Kidney capillary endothelial cell (primary cell): ENCODE results near the gene MAML1.
A peak's percentile ranks its signal among the peaks of the same experiment; 100 is the strongest.

Experiments
- DNase-seq: peaks from one replicate; pipeline ENCODE4 v3.0.0-alpha.2; 2018; ENCODE audit warnings: low spot score

Gene MAML1

GRCh38 chr5:179795049-179795862, 62.6 kb downstream of the MAML1 start:
- DNase-seq, result no peak

DNA sequence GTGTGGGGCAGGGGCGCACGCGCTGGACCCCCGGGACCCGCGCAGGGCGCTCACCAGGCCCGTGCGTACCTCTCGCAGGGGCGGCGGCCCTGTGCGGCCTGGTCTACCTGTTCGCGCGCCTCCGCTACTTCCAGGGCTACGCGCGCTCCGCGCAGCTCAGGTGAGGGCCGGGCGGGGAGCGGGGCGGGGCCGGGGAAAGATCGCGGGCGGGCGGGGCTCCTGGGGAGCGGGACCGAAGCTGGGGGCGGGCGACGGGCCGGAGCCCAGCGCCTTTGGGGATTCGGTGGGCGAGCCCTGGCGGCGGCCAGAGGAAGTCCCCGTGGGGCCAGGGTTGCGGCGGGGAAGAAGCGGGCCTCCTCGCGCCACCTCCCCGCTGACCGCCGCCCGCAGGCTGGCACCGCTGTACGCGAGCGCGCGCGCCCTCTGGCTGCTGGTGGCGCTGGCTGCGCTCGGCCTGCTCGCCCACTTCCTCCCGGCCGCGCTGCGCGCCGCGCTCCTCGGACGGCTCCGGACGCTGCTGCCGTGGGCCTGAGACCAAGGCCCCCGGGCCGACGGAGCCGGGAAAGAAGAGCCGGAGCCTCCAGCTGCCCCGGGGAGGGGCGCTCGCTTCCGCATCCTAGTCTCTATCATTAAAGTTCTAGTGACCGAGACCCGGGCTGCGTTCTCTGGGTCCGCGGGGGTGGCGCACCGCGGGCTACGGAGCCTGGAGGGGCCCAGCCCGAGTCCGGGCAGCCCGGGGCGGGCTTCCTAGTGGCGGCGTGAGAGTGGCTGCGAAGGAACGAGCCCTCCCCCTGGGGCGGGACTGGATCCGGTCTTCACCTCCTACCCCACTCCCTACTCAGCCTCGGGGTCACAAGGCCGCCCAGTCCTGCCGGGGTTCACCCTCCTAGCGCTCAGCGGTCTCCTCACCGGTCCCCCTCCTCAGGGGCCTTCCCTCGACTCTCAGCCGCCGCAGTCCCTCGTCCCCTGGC, 63.5 kb downstream of the MAML1 start:
- DNase-seq, result peak; percentile 81

GRCh38 chr5:179796877-179797608, 64.4 kb downstream of the MAML1 start:
- no peak for DNase-seq

- DNase-seq, result no peak
These were observed 65.1 kb downstream of the MAML1 start for GRCh38 chr5:179797741-179798140.

DNA sequence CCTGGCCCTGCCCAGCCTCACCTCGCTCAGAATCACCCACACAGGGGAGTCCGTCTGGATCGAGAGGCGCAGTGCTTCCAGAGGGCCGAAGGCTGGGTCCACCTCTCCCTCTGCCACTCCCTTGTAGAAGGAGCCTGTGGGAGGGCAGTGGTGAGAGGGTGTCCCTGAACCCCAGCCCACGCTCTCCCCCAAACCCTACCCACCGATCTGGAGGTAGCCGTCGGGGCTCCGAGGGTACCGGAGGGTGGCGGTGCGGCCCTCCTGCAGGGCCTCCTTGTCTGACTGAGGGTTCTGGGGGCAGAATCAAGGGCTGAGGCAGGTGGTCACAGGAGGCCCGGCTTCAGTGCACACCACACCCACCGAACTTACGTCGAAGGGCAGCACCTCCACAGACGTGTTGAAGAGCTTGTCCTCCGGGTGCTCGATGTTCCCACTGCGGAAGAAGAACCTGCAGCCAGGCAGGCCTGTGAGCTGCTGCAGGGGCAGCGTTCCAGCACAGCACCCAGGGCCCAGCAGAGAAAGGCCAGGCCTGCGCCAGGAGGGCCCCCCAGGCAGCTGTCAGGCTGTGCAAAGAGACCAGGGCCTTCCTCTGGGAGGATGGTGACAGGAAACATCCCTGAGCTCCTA, 65.6 kb downstream of the MAML1 start:
- DNase-seq, result no peak

DNA sequence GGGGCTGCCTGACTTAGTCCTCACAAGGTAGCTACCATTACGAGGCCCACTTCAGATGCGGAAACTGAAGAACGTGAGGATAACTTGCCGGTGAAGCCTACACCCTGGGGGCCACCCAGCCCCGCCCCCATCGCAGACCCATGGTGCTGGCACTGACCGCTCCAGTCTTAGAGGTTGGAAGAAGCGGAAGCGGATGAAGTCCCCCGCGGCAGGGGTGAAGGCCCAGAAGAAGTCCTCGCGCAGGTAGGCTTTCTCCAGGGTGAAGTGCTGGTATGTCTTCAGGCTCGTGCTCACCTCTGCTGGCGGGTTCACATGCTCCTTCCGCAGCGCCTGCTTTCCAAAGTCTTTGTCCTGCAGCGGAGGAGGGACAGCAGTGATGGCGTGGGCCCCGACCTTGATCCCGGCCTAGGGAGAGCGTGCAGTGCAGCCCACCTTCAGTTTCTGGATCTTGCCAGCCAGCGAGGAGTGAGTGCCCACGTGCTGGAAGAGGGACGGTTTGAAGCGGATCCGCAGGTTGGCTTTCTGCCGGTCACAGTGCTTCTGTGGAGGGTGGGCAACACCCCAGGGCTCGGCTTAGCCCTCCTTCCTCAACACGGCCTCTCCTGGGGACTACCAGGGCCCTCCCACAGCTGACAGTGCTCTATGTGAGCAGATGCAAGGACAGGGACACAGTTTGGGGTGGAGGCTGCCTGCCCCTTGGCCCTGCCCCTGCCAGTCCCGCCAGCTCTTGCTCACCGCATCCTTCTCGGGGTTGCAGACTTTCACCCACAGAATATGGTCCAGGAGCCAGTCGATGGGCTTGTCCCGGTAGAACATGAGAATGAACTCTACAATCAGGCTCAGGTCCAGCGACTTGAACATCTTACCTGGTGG, 66.4 kb downstream of the MAML1 start:
- no peak for DNase-seq

DNA sequence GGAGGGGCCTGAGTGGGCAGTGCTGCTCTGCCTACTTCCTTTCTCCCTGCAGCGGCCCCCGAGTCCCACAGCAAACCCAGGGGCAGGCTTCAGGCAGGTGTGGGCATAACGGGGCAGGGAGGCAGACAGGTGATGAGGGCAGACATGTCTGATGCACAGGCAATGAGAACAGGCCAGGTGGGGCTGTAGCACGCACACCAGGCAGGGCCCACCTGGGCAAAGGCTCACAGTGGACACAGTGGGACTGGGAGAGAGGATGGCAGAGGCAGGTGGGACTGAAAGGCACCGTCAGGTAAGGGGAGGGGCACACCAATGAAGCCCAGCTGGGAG, 67.0 kb downstream of the MAML1 start:
- no peak for DNase-seq

GRCh38 chr5:179800071-179800695, 67.6 kb downstream of the MAML1 start:
- DNase-seq, result no peak

- no peak for DNase-seq
These were observed 68.1 kb downstream of the MAML1 start for GRCh38 chr5:179800696-179801201.

GRCh38 chr5:179801304-179802206, 68.9 kb downstream of the MAML1 start:
- no peak for DNase-seq

GRCh38 chr5:179802207-179802883, 69.7 kb downstream of the MAML1 start:
- no peak for DNase-seq

DNA sequence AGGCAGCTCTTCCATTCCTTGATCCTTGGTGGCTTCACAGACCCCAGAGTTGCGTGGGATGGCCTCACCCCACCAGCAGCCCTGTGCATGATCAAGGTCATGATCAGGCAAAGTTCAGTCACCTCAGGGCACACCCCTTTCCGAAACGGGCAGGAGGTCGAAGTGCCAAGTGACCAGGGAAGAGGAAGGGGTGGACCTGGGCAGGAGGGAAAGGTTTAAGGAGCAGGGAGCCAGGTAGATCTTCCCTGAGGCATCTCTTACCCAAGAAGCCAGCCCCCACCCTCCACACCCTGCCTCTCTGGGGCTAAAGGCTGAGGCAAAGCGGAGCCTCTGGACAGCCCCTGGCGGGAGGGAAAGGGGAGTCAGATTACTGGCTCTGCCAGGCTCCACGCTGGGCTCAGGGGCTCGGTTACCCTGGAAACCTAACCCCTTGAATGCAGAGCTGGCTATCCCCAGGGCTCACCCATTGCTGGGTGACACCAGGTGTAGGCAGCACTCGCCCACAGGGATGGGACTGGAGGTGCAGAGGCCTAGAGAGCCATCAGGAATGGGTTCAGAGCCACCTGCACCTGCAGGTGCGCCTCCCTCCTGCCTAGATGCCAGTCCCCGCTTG, 70.4 kb downstream of the MAML1 start:
- no peak for DNase-seq

GRCh38 chr5:179803651-179804554, 71.3 kb downstream of the MAML1 start:
- no peak for DNase-seq

DNA sequence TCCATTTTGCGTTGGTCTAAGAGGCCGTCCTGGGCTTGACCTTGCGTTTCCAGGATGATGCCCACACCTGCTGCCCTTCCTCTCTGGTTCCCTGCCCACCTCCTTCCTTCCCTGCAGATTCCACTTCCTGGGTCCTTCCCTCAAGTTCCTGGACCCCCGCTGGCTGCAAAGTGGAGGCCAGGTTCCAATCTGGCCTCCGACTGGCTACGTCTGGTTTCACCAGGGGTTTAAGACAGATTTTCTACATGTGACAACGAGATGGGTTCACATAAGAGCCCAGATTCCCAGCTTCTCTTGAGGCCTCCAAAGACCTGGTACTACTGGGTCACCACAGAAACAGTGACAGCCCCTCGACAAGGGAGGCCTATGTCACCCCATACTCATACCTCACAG, 71.9 kb downstream of the MAML1 start:
- no peak for DNase-seq

- no peak for DNase-seq
These were observed 72.5 kb downstream of the MAML1 start for GRCh38 chr5:179805070-179805528.

- no peak for DNase-seq
These were observed 73.1 kb downstream of the MAML1 start for GRCh38 chr5:179805529-179806249.
